ENCODE data around the gene MAP3K13.

DNA sequence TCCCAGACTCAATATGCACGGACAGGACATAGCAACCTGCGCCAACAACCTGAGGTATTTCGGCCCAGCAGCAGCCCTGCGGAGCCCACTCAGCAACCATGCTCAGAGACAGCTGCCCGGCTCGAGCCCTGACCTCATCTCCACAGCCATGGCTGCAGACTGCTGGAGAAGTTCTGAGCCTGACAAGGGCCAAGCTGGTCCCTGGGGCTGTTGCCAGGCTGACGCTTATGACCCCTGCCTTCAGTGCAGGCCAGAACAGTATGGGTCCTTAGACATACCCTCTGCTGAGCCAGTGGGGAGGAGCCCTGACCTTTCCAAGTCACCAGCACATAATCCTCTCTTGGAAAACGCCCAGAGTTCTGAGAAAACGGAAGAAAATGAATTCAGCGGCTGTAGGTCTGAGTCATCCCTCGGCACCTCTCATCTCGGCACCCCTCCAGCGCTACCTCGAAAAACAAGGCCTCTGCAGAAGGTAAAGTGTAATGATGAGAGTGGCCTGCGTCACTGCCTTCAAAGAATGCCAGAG is 110.4 kb downstream of the MAP3K13 start:
- TF ChIP-seq, protein P1, sequence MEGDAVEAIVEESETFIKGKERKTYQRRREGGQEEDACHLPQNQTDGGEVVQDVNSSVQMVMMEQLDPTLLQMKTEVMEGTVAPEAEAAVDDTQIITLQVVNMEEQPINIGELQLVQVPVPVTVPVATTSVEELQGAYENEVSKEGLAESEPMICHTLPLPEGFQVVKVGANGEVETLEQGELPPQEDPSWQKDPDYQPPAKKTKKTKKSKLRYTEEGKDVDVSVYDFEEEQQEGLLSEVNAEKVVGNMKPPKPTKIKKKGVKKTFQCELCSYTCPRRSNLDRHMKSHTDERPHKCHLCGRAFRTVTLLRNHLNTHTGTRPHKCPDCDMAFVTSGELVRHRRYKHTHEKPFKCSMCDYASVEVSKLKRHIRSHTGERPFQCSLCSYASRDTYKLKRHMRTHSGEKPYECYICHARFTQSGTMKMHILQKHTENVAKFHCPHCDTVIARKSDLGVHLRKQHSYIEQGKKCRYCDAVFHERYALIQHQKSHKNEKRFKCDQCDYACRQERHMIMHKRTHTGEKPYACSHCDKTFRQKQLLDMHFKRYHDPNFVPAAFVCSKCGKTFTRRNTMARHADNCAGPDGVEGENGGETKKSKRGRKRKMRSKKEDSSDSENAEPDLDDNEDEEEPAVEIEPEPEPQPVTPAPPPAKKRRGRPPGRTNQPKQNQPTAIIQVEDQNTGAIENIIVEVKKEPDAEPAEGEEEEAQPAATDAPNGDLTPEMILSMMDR (conservative IDR thresholded peaks at IDR 0.05 in 1 of 2, IDR thresholded peaks at IDR 0.05 in 1 of 2; ENCODE audit: low read depth in 1 of 2, low read length in 2 of 2), result no peak
- no peak for TF ChIP-seq EZH2 (IDR thresholded peaks at IDR 0.05; ENCODE audit: low read length, missing control alignments)

Measured in fibroblast of lung (primary cell).